IPS-NIHi7 (cell line): ENCODE data around the gene SMYD3.

Experiments
- DNase-seq: peaks from one replicate; pipeline ENCODE4 v3.0.0; 2012; ENCODE audit warnings: mixed read lengths; ENCODE audit errors: extremely low spot score

The SMYD3 gene

GRCh38 chr1:245915841-245916240 is 591.2 kb downstream of the SMYD3 start:
- DNase-seq, result no peak

- DNase-seq, result no peak
Observed at GRCh38 chr1:245915406-245915805, 591.7 kb downstream of the SMYD3 start.

DNA sequence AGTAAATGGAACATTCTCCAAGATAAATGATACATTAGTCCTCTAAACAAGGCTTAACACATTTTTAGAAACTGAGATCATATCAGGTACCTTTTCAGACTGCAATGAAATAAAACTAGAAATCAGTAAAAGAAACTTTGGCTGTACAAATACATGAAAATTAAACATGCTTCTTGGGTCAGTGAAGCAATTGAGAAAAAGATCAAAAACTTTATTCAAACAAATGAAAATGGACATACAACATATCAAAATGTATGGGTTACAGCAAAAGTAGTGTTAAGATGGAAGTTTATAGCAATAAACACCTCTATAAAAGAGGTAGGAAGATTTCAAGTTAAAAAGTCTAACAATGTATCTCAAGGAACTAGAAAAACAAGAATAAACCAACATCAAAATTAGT is 598.5 kb downstream of the SMYD3 start:
- DNase-seq, result no peak

DNA sequence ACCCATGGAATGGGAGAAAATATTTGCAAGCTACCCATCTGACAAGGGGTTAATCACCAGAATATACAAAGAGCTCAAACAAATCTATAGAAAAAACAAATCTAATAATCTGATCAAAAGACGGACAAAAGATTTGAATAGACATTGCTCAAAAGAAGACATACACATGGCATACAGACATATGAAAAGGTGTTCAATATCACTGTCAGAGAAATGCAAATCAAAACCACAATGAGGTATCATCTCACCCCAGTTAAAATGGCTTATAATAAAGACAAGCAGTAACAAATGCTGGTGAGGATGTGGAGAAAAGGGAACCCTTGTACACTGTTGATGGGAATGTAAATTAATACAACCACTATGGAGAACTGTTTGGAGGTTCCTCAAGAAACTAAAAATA is 600.9 kb downstream of the SMYD3 start:
- no peak for DNase-seq

DNA sequence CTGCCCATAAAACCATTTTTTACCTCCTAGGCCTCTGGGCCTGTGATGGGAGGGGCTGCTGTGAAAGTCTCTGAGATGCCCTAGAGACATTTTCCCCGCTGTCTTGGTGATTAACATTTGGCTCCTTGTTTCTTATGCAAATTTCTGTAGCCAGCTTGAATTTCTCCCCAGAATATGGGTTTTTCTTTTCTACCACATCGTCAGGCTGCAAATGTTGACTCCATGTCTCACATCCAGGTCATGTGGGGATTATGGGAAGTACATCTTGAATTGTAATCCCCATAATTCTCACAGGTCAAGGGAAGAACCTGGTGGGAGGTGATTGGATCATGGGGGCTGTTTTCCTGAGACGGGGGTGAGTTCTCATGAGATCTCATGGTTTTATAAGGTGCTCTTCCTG is 603.2 kb downstream of the SMYD3 start:
- DNase-seq, result no peak

DNA sequence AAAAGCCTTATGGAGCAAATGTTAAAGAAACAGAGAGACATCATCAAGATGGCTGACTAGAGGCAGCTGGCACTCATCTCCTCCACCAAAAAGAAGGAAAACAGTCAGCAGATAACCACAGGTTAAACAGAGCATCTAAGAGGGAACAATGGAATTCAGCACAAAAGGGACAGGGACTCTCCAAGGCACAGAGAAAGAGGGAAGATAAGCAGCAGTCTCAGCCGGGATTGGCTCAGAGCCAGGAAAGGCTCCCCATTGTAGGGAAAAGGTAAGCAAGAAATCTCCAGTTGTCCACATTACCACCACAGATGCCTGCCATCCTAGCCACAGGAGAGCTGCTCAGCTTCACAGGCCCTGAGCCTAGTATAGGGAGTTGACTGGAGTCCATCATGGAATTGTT is 605.5 kb downstream of the SMYD3 start:
- DNase-seq, result no peak

DNA sequence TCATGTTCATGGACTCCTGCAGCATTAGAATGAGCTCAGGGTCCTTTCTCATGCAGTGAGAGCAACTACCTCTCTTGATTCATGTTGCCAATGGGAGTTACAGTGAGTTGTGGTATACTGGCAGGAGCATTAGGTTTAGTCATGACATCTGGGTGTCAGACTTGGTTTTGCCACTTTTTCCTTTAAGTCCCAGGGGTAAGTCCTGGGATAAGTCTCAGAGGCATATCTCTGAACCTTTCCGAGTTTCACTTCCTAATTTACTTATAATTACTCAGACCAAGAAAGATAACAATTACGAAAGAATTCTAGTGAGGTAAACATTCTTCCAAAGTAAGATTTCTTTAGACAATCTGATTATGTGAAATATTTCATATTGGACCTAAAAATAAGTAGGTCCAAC is 606.0 kb downstream of the SMYD3 start:
- no peak for DNase-seq

- DNase-seq, result no peak
Observed at GRCh38 chr1:245898581-245898980, 608.5 kb downstream of the SMYD3 start.

GRCh38 chr1:245896258-245896657 is 610.8 kb downstream of the SMYD3 start:
- DNase-seq, result no peak

DNA sequence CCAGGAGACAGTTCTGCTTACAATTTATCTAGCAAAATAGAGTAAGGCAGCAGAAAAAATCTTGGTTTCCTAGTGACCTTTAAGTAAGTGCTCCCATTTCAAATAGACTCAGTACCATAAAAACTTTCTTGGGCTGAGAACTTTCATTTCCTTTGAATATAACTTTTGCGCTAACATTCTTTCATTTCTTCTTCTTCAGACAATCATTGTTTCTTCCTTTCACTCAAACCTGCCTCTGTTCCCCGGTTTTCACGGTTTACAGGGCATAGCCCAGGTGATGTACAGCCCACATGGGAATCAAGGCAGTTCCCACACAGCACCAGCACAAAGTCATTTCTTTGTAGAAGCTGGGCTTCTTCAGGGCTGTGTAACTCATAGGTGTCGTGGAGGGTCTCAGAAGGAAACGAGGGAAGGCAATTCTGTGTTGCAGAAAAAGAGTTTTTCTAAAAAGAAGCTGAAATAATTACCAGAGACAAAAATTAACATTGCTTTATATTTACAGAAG is 611.6 kb downstream of the SMYD3 start:
- DNase-seq, result no peak

DNA sequence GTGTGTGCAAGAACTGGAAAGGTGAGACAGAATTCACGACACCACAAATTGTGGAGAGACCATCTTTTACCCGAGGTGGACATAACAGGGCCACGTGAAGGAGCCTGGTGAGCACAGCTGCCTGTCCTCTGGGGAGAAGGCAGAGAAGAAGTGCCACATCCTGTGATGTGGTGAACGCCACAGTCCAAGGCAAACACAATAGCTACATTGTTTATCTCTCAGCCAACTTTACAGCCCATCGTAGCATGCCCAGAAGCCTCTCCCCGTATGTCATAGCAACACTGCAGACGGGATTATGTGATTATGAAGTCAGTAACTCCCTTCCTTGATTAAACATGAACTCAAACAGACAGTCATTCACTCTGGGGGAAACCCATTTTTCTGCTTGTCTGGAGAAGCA is 612.2 kb downstream of the SMYD3 start:
- DNase-seq, result no peak

DNA sequence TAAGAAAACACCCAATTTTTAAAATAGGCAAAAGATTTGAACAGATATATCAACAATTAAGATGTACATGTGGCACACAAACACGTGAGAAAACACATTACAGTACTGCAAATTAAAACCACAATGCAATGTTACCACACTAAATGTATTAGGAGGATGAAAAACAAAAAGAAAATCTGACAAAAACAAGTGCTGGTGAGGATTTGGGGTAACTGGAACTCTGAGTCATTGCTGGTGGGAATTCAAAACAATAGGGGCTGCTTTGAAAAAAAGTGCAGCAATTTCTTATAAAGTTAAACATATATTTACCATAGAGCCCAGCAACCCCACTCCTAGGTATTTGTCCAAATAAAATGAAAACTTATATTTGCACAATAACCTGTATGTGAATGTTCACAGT is 614.1 kb downstream of the SMYD3 start:
- no peak for DNase-seq

- DNase-seq, result peak; percentile 62
Observed at GRCh38 chr1:245888809-245889208, 618.3 kb downstream of the SMYD3 start.

DNA sequence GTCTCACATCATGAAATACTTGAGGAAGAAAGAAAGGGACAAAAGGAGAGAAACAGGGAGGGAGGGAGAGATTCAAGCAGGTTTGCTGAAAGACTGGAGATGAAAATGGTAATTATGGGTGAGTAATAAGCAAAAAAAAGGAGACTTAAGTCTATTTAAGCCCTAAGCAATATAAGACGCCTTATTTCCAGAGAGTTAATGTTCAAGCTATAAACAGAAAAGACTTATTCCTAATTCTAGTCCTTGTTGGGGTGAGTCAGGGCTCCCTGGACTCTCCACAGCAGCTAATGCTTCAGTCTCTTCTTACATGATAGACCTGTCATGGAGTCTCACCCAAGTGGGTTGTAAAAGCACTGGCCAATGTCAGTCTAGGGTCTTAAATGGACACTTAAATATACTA is 619.2 kb downstream of the SMYD3 start:
- no peak for DNase-seq

DNA sequence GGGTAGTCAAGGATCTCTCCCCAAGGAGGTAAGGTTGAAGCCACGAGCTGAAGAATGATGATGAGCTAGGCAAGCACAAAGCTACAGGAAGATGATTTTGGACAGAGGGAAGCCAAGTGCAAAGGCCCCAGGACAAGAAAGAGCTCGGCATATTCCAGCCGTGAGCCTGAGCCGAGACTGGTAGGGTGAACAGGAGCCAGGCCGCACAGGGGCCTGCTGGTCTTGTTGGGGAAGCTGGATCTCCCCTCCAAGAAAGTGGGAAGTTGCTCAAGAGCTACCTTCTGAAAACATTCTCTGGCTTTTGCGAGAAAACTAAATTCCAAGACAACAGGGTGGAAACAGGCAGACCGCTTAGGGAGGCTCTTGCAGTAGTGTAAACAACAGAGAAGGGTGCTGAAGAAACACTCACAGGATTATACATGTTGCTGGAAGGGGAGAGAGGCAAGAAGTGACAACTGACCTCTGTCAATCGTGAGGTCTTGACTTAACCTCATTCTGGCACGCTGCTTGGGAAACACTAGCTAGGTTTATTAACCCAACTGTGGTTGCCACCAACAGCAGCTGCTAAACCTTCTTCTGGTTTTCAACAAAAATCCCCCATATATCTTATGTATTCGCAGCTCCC is 625.2 kb downstream of the SMYD3 start:
- DNase-seq, result no peak

DNA sequence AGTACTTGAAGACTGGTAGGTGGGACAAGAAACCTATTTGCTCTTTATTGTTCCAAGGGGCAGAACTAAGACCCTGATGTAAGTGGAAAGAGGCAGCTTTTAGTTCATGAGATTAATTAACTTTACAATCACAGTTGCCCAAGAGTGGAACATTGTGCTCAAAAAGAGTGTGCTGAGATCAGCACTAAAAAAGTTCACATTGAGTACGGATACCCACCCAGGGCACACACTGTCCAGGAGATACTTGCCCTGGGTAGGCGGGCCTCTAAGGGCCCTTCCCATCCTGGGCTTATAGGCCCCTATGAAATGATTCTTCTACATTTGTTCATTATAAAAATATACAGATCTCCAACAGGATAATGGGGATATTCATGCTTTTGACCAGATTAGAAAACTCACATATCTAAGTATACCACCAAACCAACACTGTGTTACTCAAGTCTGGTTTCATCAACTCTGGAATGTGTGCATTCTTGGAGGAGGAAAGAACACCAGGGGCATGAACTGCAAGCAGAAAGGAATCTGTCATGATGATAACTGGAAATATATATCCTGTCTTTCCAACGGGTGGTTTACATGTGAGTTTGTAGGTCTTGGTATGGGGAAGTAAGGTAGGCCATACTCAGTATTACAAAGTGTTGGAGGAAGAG is 626.2 kb downstream of the SMYD3 start:
- no peak for DNase-seq

GRCh38 chr1:245879091-245879490 is 628.0 kb downstream of the SMYD3 start:
- no peak for DNase-seq

- no peak for DNase-seq
Observed at GRCh38 chr1:245878585-245878984, 628.5 kb downstream of the SMYD3 start.

DNA sequence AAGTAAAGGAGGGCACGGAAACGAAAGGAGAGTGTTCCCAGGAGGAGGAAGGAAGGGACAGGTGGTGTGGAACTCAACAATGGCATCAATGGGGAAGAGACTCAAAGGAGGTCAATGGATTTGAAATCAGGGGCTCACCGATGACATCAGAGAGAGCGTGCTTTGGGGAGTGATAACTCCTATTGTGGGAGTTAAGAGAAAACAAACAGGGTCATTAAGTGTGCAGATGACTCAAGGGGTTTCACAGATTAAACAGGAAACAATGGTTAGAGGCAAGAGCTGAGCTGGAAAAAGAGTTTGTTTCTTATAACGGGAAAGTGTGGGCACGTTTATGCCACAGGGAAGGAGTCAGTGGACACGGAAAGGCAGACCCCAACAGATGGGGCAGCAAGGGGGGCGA is 629.1 kb downstream of the SMYD3 start:
- DNase-seq, result no peak

- DNase-seq, result no peak
Observed at GRCh38 chr1:245876586-245876985, 630.5 kb downstream of the SMYD3 start.

- no peak for DNase-seq
Observed at GRCh38 chr1:245875581-245876261, 631.4 kb downstream of the SMYD3 start.

DNA sequence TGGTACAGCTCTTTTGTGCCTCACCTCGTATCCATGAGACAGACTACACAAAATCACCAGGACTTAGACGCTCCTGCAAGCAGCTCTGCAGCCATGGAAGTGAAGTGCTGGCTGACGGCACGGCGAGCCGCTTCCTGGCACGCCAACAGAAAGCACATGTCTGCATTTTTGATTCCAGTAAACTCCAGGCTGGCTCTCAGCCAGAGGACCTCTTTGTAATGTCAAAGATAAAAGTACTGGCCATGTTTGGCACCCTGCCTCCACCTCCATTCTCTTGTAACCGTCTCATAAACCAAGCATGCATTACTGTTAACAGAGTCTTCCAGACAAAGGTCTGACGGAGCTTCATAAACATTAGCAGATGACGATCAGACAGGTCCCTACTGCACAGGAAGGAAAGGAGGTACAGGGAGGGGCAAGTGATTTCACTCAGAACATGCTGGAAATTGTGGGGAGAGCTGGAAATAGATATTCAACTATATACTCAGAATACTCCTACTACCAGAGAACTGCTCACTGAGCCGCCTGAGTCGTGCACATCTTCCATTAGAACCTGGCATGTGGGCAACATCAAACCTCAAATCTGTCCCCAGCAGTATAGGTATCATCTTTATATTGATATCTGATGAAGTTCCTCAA is 632.0 kb downstream of the SMYD3 start:
- DNase-seq, result no peak
